PC-3 (cell line): ENCODE results near the gene SDC4.

Experiments
- EZH2 ChIP-seq: fragments of 300-600 bp; sonication (generic); IDR thresholded peaks from one replicate; pipeline ENCODE4 v1.6.1; 2017; ENCODE audit warnings: antibody characterized with exemption, mild to moderate bottlenecking, low read length; ENCODE audit not compliant: unreplicated experiment
- EZH2phosphoT487 ChIP-seq: fragments of 300-600 bp; sonication (generic); IDR thresholded peaks from 2 replicates; pipeline ENCODE4 v1.6.1; 2018; ENCODE audit warnings: mild to moderate bottlenecking, antibody characterized with exemption, low read length, borderline replicate concordance
- TF ChIP-seq, protein P1 (sequence below): fragments of 300-600 bp; sonication (generic); conservative IDR thresholded peaks from 2 replicates; pipeline ENCODE4 v1.5.1; 2017; ENCODE audit warnings: antibody characterized with exemption, low read depth, mild to moderate bottlenecking, low read length

DNA sequence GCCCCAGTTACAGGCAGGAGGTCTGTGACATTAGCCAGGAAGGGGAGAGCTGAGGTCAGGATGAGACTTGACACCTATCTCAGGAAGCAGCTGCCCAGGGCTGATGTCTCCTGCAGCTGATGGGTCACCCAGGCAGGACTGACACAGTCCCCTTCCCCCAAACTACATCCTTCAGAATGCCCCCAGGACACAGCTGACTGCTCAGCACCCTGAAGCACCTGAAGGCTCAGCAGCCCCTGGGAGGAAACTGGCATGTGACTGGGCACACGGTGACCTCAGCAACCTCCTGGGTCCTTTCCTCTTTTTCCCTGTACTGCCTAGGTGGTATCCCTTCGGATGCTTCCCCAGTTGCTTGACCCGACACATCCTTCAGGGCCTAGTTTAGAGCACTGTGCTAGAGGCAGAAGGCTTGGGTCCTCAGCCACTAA lies 1.9 kb downstream of the SDC4 start:
- TF ChIP-seq EZH2phosphoT487, result no peak
- TF ChIP-seq, protein P1, sequence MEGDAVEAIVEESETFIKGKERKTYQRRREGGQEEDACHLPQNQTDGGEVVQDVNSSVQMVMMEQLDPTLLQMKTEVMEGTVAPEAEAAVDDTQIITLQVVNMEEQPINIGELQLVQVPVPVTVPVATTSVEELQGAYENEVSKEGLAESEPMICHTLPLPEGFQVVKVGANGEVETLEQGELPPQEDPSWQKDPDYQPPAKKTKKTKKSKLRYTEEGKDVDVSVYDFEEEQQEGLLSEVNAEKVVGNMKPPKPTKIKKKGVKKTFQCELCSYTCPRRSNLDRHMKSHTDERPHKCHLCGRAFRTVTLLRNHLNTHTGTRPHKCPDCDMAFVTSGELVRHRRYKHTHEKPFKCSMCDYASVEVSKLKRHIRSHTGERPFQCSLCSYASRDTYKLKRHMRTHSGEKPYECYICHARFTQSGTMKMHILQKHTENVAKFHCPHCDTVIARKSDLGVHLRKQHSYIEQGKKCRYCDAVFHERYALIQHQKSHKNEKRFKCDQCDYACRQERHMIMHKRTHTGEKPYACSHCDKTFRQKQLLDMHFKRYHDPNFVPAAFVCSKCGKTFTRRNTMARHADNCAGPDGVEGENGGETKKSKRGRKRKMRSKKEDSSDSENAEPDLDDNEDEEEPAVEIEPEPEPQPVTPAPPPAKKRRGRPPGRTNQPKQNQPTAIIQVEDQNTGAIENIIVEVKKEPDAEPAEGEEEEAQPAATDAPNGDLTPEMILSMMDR, result no peak
- TF ChIP-seq EZH2, result no peak
